ENCODE measurements around the gene PBRM1. TPM values are rescaled to one million over a fixed set of nuclear protein-coding genes. Genes with fewer than 3 reads are reported as not detected.

PBRM1 gene
- total RNA-seq, 6 experiments from 2014 or later, result 17.1 to 36.4 (median 27.2) TPM

GRCh38 chr3:52651592-52651991, 34.1 kb downstream of the PBRM1 start:
- DNase-seq, result no peak
- no peak for TF ChIP-seq POLR2A (IDR thresholded peaks at IDR 0.05)
- TF ChIP-seq, protein P1, sequence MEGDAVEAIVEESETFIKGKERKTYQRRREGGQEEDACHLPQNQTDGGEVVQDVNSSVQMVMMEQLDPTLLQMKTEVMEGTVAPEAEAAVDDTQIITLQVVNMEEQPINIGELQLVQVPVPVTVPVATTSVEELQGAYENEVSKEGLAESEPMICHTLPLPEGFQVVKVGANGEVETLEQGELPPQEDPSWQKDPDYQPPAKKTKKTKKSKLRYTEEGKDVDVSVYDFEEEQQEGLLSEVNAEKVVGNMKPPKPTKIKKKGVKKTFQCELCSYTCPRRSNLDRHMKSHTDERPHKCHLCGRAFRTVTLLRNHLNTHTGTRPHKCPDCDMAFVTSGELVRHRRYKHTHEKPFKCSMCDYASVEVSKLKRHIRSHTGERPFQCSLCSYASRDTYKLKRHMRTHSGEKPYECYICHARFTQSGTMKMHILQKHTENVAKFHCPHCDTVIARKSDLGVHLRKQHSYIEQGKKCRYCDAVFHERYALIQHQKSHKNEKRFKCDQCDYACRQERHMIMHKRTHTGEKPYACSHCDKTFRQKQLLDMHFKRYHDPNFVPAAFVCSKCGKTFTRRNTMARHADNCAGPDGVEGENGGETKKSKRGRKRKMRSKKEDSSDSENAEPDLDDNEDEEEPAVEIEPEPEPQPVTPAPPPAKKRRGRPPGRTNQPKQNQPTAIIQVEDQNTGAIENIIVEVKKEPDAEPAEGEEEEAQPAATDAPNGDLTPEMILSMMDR (IDR thresholded peaks at IDR 0.05), result no peak
- Histone ChIP-seq H3K4me1 (no peaks in the 10 kb centered on the region), H3K9me3 (no peaks in the 10 kb centered on the region), H3K27ac (no peak overlapping the region), H3K27me3 (no peaks in the 10 kb centered on the region), H3K36me3 (peaks cover 0 to 71% (median 40%) of the 10 kb centered on the region in 4 donors), H3K4me3 (no peak overlapping the region)
- intact Hi-C loops (cut with DNase I), result no loop called here
- ATAC-seq, result no peak

DNA sequence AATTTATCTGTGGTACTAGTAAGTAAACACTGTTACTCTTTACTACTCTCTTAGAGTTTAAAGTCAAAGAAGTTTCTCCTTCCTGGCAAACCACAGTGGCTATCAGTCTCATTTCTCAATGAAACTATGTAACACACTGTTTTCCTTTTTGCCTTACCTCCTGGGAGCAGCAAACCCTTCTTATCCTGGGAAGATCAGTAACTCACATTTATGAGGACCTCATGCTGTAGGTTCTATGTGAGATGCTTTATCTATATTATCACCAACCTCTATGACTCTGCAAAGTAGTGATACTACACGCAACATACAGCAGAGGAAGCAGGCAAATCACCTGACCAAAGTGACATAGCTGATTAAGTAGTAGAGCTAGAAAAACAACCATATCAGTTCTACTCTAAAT, 35.3 kb downstream of the PBRM1 start:
- no peak for ATAC-seq
- 89% methylated on average over 1 of the region's 1 CpG for WGBS (ENCODE audit: insufficient coverage, low coverage, low lambda C conversion rate, missing lambda C conversion rate)
- H3K27ac ChIP-seq, result no peak overlapping the region

GRCh38 chr3:52649461-52650210, 36.1 kb downstream of the PBRM1 start:
- TF ChIP-seq POLR2A (IDR thresholded peaks at IDR 0.05), result no peak
- TF ChIP-seq, protein P1 (IDR thresholded peaks at IDR 0.05), result no peak
- no peak for DNase-seq
- intact Hi-C loops (cut with DNase I), result no loop called here
- Histone ChIP-seq H3K27me3 (no peaks in the 10 kb centered on the region), H3K4me1 (no peaks in the 10 kb centered on the region), H3K36me3 (peaks cover 0 to 68% (median 27%) of the 10 kb centered on the region in 4 donors), H3K27ac (no peak overlapping the region), H3K4me3 (no peak overlapping the region), H3K9me3 (no peaks in the 10 kb centered on the region)
- 80% methylated on average over 5 of the region's 5 CpGs for WGBS (ENCODE audit: insufficient coverage, low coverage, low lambda C conversion rate, missing lambda C conversion rate)
- no peak for ATAC-seq

More for the DNA sequence above, 35.3 kb downstream of the PBRM1 start:
- Histone ChIP-seq H3K4me3 (no peak overlapping the region), H3K9me3 (no peaks in the 10 kb centered on the region), H3K4me1 (no peaks in the 10 kb centered on the region), H3K36me3 (peaks cover 0 to 68% (median 29%) of the 10 kb centered on the region in 4 donors), H3K27me3 (no peaks in the 10 kb centered on the region)
- TF ChIP-seq, protein P1 (IDR thresholded peaks at IDR 0.05), result no peak
- no peak for TF ChIP-seq POLR2A (IDR thresholded peaks at IDR 0.05)
- intact Hi-C loops (cut with DNase I), result no loop called here
- DNase-seq, result no peak

DNA sequence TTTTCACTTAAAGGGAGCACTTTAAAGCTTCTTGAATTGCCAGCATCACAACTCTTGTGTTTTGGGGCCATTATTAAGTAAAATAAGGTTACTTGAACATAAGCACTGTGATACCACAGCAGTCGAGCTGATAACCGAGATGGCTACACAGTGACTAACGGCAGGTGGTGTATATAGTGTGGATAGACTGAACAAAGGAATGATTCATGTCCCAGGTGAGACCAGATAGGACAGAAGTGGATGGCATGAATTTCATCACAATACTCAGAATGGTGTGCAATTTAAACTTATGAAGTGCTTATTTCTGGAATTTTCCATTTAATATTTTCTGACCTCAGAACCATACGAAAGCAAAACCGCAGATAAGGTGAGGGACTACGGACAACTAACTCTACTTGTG, 40.2 kb downstream of the PBRM1 start:
- intact Hi-C loops (cut with DNase I), result no loop called here
- Histone ChIP-seq H3K4me3 (no peak overlapping the region), H3K27ac (no peak overlapping the region), H3K27me3 (no peaks in the 10 kb centered on the region), H3K36me3 (peaks cover 0 to 78% (median 37%) of the 10 kb centered on the region in 4 donors), H3K9me3 (no peaks in the 10 kb centered on the region), H3K4me1 (no peaks in the 10 kb centered on the region)
- TF ChIP-seq, protein P1 (IDR thresholded peaks at IDR 0.05), result no peak
- no peak for TF ChIP-seq POLR2A (IDR thresholded peaks at IDR 0.05)
- DNase-seq (no peak), ATAC-seq (no peak)
- 99% methylated on average over 6 of the region's 6 CpGs for whole genome bisulfite sequencing (ENCODE audit: insufficient coverage, low coverage, low lambda C conversion rate, missing lambda C conversion rate)
